Stimulated activated CD8-positive, alpha-beta memory T cell treated with anti-CD3 and anti-CD28 coated beads, Interleukin-4, amount 100 ng/mL, for 1 hour (primary cell): ENCODE measurements around the gene SYT2.

Experiments used
- DNase-seq, 2 donors: peaks; one replicate each; pipeline ENCODE4 v3.0.0-alpha.2; 2020; ENCODE audit warnings: low read depth in 2 of 2, low spot score in 1 of 2

The SYT2 gene

DNA sequence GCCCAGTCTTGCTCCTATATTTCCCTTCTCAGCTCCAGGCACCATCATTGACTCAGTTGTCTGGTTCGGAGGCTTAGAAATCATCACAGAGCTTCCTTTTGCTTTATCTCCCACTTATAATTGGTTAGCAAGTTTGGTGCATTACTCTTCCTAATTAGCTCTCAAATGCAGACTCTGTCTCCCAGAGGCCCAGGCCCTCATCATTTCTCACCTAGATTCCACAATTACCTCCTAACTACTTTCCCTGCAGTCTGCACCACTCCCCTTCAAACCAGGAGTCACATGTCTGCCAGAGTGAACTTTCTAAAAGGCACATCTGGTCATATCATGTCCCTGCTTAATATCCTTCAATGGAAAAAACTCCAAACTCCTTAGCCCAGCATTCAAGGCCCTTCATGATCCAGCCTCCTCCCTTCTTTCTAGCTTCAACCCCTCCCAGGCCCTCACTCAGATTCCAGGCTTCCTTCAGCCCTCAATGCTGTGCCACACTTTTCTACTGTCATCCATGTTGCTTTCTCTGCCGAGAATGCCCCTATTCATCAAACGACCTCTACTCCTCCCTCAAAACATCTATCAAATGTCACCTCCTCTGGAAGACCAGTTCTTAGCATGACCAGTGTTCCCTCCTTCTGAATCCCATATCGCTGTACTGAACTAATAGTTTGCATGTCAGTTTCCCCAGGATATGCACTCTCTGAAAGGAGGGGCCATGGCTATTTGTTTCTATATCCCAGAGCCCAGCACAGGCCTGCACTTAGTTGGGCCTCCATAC is 30.7 kb downstream of the SYT2 start:
- DNase-seq, result no peak

DNA sequence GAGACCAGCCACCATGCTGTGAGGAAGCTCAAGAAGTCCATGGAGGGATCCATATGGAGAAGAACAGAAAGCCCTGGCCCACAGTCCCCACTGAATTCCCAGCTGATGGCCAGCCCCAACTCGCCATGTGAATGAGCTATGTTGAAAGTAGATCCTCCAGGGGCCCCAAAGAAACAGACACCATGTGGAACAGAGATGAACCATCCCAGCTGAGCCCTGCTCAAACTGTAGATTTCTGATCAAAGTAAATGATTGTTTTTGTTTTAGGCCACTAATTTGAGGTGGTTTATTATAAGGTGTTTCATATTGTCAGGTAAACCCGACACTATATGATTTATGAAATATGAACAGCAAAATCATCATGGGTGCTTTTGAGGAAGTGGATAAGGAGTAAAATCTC is 32.8 kb downstream of the SYT2 start:
- DNase-seq, result no peak

DNA sequence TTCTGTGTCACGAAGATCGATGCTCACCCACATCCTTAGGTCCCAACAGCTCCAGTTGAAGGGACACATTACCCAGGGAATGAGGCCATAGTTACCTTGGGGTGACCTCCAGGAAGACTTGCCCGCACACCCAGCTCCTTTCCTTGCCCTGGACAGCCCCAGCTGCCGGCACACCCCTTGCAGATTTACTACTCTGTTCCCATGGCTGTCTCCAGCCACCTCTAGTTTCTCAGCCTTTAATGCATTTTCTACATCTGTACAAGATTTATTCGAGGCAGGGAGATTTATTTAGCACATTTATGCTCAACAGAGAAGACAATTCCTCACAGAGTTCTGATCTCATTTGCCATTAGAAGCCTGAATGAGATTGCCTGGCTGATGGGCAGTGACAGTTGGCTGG is 36.7 kb downstream of the SYT2 start:
- no peak for DNase-seq

DNA sequence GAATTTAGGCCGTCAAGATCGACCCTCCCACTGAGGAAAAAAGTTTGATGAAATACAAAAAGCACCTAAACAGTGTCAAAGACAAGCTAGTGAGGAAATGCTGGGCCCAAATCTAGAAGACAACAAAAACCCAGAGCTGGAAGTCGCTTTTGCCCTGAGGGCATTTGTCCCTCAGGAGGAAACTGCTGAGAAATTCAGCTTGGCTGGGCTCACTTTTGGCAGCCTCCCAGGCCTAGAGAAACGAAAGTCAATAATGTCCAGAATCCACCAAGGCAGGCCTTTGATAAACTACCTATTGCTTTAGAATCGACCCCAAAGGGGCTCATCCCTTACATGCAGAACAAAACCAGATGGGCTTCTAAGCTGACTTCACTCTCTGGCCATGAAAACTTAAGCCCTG is 38.9 kb downstream of the SYT2 start:
- no peak for DNase-seq

DNA sequence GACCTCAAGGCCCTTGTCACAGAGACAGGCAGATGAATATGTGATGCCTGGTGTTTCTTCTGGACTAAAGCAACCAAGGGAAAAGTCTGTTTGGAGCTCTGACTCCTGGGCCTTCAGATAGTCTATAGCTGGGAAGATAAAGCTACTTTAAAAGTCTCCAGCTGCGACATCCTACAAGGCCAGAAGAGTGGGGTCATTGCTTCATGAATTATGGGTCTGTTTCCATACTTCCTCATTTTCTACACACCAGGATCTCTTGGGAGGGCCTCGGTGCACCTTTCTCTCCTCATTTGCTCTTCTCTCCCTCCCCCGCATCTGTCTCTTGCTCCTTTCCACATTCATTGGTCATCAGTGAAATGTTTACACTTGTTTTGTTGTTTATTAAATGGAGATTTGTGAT is 44.8 kb downstream of the SYT2 start:
- DNase-seq, result no peak

DNA sequence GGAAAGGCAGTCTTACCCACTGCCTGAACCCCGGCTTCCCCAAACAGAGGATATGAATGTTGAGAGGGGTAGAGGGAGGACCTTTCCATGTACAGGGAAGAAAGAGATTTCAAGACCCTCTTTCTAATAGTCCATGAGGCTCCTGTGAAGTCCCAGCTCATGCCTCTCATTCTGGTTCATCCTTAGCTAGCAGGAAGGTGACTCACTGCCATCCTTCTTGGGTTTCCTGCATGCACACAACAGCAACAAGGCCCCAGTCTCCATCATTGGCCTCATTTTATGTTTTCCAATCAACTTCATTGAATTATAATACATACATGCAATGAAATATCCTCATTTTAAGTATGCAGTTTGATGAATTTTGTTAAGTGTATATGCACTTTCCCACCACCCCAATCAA is 46.2 kb downstream of the SYT2 start:
- no peak for DNase-seq

DNA sequence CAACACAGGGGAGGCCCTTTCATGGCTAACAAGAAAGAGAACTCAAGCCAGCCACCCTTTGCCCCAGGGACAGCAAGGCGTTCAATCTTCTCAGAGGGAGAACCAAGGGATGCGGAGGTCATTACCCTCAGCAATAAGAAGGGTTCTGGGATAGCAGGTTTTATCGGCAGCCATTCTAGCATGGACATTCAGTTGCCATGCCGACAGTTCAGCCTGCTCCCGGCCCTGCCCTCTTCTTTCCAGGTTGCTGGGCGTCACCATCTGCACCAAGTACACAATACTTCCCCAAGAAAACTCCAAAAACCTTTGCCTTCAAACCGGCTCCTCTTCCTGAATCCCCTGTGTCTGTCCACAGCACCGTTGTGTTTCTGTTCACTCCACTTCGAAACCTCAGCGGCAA is 47.1 kb downstream of the SYT2 start:
- DNase-seq, result no peak

DNA sequence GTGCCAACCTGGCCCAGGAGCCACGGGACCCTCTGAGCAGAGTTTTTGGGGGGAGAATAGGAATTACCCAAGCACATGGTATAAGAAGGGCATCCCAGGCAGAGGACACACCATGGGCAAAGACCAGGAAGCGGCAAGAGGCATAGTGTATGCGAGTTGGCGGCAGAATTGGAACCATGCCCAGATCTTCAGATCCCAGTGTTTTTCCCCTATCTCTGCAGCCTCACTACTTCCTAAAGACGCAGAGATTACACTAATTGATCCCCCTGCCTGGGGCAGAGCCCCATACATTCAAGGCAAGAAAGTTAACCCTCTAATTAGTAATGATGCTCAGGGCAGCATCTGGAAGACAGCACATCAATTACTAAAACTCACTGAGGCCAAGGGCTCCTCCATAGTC is 48.2 kb downstream of the SYT2 start:
- no peak for DNase-seq

DNA sequence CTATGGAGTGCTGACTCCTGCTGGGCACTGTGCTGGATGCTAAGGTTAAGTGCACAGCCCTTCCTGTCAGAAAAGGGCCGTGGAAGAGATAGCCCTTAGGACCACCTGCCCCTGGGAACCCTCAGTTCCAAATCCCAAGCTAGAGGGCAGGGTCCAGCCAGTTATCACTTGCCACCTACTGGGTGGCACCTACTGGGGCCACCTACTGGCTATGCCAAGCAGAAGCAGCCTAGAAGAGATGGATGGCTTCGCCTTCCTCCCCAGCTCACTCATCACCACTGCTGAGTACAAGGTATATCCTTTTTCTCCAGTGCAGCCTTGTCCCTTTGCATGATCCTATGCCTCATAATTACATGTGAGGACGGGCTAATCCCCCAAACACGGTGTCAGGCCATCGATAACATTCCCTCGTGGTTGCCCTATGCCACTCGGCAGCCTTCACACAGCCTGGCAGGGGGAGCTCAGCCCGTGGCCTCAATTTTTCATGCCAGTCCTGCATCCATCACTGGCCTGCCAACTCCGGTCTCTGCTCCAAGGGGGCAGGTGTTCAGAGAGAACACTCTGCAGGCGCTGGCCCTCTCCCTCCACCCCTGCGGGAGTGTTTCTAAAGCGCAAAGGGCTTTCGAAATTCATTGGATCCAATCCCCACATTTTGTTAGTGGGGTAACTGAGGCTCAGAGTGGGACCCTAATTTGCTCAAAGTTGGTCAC is 49.0 kb downstream of the SYT2 start:
- DNase-seq, result no peak

DNA sequence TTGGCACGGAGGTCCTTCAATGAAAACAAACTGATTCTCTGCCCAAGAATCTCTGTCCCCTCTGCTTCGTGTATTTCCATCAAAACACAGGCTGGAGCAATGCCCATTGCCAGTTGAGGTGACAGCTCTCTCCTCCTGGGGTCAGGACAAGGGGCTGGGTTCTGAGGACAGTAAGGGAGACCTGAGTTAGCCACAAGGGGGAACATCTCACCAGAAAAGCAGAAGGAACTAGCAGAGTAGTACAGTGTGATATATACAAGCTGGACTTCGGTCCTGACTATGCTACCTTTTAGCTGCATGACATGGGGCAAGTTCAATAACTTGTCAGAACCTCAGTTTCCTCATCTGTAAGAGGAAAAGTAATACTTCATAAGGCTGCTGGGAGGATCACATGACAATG is 50.3 kb downstream of the SYT2 start:
- no peak for DNase-seq

DNA sequence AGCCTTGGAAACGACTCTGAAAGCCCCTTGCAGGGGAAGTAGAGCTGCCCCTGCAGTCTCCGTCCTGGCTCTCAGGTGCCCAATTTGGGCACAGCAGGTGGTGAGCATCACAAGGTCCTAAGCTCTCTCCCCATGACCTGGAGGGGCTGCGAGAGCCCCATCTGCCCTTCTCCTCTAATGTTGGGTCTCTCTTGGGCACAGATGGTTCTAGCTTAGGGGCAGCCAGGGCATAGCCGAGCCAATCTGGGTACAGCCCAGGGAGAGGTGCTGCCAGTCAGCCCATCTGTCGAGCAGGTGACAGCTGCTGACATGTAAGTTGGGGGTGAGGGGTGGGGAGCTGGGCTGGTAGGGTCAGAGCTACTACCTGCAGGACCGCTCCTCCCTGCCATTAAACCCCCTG is 50.7 kb downstream of the SYT2 start:
- no peak for DNase-seq

DNA sequence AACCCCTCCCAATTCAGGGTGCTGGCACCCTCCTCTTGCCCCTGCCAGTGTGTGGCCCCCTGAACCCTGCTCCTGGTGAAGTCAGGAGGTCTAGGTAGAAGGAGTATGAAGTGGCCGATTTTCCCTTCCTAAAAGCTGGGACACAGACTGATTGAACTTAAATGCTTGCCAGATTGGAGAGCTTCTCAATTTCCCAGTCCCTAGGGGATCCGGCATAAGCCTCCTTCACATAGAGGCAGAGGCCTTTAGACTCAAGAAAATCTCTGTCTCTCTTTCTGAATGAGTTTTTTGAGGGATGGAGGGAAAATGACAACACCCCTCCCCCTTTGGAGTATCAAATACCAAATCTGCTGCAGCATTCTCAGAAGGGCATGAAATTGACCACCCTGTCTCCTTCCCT is 51.5 kb downstream of the SYT2 start:
- no peak for DNase-seq

DNA sequence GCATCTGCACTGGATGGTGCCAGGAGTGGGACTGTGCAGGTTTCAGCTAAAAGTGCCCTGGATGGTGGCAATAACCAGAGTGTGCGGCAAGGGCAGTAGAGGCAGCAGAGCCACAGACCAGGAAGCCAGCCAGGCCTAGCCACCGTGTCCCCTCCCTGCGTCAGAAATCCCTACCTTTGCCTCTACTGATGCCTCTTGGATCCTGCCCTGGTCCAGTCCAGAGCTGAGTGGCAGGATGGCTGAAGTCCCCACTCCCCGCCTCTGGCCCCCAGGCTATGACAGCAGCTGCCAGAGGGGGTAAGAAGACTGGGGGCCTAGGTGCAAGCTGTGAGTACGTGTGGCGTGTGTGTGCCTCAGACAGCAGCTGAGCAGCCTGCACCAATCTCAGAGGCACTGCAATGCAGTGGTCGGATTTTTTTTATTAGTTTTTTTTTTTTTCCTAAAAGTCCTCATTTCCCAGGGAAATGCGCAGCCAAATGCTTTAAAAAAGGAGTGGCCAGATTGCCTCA is 51.9 kb downstream of the SYT2 start:
- DNase-seq, result no peak

DNA sequence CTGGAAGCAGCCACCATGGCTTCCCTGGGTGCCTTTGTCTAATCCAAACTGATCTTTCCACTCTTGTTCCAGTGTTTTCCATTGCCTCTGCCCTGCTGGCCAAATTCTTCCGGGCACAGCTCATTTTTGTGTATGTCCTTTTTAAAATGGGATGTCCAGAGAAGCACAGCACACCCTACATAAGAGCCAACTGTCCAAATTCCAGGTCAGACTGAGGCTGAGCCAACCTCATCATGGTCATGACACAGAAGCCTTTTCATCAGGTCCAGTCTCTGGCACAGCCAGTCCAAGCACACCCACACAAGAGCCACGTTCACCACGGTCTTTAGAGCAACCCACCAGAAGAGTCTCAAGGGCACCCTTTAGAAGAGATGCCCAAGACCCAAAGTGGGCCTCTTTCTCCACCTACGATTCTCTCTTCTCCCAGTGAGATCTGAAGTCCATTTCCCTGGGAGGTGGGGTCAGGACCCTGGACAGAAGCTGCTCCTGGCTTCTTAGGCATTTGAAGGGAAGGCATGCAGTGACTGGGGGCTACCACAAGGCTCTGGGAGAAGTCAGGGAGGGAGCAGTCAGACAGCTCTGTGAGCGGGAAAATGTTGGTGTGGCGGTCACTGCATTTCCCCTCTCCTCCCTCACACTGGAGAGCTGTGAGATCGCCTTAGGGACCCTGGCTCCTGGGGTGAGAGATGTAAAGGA is 53.2 kb downstream of the SYT2 start:
- no peak for DNase-seq

DNA sequence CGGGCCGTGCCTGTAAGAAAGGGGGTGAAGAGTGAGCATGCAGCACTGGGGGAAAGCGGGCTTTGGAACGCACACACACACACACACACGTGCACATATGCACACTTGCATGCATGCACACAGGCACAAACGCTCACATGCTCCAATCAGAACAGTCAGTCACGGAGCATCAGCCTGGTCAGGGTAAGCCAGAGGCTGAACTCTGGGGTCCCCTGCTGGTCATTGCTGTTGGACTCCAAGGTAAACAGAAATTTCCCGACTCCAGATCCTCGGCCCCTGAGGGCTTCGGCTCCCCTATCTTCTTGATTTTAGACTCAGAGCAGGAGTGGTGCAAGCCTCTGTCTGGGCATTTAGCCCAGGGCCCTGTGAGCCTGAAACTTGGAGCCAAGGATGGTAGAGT is 54.2 kb downstream of the SYT2 start:
- no peak for DNase-seq

DNA sequence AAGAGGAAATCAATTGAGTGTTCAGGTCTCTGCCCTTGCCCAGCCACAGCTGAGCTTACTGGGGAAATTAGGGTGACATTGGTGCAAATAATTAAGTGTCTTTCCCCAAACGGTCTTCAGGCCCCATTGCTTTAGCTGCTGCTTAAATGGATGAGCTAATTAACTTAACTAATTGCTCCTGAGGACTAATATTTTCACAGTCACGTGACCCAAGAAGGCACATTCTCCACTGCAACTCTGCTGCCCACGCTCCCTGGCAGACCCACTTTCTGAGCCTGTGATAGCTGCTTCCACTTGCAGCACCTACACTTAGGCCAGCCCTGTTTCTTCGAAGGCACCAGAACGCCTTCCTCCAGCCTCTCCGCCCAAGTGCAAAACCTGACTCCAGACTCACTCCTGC is 56.2 kb downstream of the SYT2 start:
- no peak for DNase-seq

DNA sequence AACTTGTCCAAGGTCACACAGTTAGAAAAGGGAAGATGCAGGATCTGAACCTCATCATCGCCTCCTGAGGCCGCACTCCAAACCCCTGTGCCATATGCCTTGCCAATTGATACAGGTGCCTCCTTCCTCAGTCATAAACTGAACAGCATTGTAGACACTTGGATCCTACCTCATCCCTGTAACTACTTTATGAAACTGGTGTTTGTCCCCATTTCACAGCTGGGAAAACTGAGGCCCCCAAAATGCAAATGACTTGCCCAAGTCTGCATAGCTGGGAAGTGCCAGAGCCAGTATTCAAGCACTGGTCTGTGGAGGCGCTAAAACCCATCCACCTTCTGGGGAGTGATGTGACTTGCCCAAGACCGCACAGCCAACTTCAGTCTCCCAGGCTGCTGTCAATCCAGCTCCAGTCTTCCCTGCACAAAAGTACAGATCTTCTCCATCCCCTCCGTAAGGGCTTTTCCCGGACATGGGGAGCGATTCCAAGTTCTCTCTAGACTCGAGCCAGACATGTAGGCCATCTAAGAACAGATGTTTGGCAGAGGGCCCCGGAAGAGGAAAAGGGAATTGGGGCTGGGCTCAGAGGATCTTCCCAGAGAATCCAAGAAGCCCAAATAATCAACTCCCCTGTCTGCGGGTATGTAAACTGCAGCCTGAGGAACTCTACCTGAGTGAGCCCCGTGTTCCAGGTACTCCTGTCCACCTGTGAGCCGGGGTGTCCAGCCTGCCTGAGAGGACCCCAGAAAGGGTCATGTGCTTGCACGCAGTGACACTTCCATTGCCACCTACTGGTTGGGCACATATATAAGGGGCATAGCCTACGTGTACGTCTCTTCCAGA is 60.5 kb downstream of the SYT2 start:
- no peak for DNase-seq

DNA sequence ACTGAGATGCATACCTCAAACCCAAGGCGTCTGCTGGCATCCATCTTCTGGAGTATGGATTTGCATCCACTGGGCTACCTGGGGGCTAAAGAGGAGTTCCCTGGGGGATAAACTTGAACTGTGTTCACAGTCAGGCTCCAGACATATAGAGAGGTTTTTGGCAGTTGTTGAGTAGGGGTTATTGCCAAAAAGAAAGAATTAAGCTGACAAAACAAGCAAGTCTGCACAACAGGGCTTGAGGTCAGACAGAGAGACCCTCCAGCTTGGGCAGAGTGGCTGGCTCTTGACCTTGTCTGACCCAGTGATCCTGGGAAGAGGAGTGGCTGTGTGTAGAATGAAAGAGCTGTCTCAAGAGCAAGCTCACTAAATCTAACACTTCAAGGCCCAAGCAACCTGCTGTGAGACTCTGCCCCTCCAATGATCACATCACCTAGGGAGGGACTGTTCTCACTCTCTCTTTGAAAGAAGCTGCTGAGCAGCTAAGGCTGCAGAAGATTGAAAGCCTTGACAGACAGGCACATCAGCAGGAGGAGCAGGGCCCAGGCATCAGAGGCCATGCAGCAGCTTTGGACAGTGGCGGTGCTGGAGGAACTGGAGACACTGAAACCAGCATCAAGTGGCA is 61.5 kb downstream of the SYT2 start:
- DNase-seq, result no peak

DNA sequence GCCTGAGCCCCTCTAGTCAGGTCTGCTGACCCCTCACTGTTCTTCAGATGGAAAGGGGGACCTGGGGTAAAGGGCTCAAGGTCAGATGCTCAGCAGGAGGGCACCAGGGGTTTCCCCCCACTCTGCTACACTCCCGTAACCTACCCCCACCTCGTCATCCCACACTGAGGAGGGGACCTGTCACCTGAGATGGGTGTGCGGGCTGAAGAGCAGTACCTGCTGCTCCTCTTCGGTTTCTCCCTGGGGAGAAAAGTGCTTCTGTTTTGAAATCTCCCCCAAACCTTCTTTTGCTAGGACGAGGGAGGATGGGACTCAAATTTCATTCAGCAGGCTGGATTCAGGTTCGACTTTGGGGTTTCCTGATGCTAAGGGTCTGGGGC is 65.2 kb downstream of the SYT2 start:
- DNase-seq, result no peak

DNA sequence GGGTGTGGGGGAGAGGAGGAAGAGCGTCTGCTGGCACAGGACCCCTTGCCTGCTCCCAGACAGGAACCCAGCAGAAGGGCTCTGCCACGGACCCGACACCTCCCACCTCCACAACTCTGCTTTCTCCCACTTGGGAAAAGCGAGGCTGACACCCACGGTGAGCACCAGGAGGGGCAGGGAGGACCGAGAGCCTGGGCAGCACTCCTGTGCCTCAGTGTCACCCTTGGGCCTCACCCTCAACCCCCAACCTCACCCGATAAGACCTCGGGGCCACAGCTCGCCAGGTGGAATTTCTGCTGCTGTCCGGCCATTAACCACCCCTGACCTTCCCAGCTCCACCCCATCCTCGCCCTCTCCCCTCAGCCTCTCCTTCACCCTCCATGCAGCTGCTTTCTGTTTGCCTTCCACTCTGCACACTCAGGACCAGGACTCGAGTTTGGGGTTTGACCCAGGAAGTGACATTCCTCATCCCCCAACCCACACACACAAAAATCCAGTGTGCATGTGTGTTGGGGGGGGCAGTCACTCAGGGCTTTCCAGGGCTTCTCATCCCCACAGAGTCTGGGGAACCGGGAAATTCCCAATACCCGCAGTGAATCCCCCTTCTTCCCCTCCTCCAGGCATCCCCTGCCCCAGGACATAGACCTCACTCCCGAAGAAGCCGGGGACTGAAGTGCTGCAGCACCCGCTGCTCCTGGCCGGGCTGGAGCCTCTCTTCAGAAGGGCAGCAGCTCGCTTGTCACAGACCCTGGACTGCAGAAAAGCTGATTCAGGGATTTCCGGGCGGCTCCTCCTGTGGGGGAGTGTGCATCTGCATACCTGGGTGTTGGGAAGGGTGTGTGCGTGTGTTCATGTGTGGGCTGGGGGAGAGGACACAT is 65.8 kb downstream of the SYT2 start:
- no peak for DNase-seq
